ENCODE measurements around the gene PRELID2.
"Not testable (repeated sequence)": the region's sequence is repeated elsewhere in the genome, so short reads cannot be mapped to it uniquely, and the experiment has no call there.

Gene PRELID2

DNA sequence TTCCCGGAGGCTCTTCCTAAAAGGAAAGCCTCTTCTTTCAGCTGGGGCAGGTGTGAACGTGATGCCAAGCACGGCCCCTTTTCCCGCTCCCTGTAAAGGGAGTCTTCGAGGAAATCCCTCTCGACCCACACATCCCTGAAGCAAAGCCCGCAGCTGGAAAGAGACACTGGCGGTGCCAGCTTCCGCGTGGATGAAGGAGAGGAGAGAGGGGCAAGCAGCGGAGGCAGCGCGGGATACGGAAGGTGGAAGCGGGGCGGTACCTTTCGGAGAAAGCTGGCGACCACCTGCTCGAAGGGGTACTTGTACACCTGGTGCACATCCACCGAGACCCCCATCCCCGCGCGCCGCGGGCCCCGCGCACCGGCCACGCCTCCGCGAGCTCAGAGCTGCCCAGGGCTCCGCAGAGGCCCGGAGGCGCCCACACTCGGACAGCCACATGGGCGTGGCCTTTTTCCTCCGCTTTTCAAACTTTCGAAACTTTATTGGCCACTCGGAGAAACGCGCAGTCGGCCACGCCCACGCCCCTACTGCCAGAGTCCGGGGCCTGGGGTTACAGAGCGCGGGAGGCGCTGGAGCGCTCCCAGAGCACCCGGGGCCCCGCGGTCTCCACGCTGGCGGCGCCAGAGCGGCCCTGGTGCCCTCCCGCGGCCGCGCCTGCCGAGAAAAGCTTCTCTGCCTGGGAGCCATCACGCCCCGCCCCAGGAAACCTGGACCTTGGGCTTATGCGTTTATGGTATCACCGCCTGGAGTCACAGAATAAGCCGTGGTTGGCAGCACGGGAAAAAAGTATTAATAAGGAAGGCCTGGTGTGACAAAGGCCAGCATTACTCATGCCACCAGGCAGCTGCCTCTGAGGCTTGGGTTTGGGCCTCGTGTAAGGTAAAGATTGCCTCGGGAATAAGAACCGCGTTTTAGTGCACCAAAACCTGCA lies at the start of gene PRELID2:
Gene PRELID2 (minus strand): TSS at position 426 of the 931 bp plus-strand sequence. CDS start 91 bp downstream, at position 335.
- DNase-seq: no peak

DNA sequence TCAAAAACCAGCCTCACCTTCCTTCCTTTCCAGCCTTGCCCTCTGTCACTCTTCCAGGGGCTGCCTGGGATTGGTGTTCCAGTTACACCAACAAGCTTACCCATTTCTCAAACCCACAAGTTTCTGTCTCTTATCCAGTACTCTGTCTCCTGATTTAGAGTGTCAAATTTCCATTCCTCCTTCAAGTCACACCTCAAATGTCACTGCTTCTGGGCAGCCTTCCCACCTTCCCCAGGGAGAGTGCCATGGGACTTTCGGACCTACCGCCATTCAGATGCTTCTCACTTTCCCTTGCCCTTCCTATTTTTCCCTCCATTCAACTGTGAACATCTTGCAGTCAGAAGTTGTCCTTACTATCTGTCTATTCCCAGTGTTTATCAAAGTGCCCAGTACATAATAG lies 39.6 kb upstream of the PRELID2 start:
- DNase-seq: no peak

DNA sequence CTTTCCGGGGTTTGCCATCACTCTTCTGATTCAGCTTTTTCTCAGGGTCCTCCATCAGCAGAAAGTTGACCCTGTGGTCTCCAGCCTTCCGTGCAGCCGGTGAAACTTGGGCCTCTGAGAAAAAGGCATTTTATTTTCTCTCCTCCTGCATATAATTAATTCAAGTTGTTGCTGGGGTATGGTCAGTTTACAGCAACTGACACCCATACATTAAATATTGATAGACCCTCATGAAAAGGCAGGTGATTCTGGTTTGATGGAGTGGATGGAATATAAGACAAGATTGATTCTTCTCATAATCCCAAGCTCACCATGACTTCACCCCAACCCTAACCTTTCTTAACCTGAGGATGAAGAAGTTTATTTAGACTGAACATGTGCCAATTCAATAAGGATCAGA lies 37.8 kb upstream of the PRELID2 start, which contains the start of gene GRXCR2:
Gene GRXCR2 (minus strand): TSS at position 101 of the 400 bp plus-strand sequence. CDS start 46 bp downstream, at position 55.
- DNase-seq: no peak

DNA sequence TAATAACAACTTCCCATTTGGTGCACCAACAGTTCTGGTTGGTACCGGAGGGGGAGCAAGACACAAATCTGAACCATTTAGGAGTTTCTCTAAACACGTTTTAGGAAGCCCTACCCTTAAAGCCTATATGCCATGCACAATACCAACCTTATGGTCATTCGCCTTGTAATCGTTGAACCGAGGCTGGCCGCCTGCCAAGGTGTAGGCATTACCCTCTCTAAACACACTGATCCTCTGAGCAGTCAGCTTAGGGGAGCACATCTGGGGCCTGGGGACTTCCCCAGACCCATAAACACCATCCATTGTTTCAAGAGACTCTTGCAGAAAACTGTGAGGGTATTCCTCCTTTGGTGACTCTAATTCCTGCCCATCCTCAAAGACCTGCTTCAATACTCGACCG lies 37.3 kb upstream of the PRELID2 start:
- DNase-seq: no peak

DNA sequence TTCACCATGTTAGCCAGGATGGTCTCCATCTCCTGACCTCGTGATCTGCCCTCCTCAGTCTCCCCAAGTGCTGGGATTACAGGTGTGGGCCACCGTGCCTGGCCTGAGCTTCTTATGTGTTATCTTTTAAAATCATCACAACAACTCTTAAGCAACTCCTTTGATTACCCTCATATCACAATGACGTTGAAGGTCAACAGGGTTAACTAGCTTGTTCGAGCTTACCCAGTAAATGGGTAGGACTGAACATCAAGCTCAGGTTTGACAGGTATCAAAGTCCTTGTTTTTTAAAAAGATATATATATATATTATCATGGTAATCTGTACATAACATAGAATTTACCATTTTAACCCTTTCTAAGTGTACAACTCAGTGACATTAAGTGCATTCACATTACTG lies 34.6 kb upstream of the PRELID2 start:
- DNase-seq: no peak

DNA sequence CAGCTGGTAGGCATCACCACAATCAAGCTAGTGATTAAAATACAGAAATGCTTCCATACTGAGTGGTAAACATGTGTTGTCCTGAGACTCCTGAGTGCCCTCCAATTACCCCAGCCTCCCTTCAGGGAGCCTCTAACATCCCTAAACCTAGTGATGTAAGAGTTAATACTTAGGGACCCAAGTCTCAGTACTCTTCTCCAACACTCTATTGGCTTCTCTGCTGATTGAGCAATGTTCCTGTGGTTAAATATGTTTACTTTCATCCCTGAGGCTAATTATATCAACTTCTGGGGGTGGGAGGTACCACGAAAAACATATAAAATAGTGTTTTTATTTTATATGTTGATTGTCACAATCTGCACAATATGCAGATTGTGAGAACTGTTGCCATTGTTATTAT lies 32.7 kb upstream of the PRELID2 start:
- no peak for DNase-seq

DNA sequence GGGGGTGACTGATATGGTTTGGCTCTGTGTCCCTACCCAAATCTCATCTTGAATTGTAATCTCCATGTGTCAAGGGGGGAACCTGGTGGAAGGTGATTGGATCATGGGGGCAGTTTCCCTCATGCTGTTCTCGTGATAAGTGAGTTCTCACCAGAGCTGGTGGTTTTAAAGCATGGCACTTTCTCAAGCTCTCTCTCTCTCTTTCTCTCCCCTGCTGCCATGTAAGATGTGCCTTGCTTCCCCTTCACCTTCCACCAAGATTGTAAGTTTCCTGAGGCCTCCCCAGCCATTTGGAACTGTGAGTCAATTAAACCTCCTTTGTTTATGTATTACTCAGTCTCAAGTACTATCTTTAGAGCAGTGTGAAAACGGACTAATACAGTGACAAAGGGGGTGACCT lies 29.3 kb upstream of the PRELID2 start:
- not testable (repeated sequence) for DNase-seq

DNA sequence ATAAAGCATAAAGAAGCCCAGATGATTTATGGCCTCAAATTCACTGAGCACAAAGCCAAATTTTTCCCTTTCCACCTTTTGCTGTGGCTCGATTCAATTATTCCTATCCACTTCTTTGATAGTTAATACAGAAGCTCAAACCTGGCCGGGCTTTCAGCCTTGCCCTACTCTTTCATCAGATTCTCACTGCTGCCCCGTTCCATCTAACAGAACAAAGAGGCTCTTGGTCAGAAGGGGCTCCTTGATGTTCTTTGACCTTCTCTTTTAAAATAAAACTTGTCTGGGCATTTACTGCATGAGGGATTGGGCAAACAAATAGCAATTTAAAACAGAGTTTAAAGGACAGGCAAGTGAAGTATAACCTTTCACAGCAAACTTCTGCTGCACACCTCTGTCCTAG lies 27.9 kb upstream of the PRELID2 start:
- DNase-seq: no peak

DNA sequence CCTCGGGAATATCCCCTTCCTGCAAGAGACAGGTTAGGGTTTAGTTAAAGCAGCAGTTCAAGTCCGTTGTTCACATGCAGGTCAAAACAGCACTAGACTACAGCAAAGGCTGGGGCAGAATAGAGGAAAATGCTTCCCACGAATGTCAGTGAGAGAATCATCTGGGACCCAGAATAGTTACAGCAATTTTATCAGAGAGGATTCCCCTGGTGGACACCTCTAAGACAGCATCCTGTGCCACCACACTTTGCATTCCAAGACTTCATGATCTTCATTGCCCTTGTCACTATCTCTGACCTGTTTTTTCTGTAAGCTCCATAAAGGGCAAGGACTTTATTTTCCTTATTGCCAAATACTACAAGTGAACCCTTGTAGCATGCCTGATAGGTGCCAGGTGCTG lies 24.8 kb upstream of the PRELID2 start:
- DNase-seq: no peak

DNA sequence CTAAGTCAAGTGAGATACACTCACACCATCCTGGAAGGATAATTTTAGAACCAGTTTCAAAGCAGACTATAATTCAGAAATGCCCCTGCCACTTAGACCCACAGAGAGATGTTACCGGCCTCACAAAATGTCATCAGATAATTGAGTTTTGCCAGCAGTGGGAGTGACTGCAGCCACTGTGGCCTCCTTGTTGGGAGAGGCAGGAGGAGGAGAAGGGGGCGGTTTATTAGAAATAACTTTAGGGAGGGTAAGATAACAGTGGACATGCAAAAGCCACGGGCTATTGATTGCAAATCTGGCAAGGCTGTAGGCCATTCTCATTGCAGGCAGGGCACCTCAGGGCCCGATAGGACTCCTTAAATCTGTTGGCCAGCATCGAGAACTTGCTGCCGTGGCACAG lies 24.3 kb upstream of the PRELID2 start:
- no peak for DNase-seq

DNA sequence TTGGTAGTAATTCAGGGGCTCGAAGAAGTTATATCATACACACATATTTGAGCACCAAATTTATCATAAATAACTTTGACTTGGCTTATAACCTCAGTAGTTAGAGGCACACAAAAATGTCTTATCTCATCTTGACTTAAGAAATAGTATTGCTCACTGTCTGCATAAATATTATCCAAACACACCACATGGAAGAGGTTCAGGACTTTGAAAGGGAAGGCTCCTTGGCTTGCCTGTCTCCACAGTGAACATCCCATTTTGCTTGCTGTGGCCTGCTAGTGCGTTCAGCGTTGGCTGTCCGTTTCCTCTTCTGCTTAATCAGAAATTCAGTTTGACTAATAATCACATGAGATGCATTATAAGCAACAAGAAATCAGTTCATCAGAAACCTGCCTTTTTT lies 23.8 kb upstream of the PRELID2 start:
- no peak for DNase-seq

DNA sequence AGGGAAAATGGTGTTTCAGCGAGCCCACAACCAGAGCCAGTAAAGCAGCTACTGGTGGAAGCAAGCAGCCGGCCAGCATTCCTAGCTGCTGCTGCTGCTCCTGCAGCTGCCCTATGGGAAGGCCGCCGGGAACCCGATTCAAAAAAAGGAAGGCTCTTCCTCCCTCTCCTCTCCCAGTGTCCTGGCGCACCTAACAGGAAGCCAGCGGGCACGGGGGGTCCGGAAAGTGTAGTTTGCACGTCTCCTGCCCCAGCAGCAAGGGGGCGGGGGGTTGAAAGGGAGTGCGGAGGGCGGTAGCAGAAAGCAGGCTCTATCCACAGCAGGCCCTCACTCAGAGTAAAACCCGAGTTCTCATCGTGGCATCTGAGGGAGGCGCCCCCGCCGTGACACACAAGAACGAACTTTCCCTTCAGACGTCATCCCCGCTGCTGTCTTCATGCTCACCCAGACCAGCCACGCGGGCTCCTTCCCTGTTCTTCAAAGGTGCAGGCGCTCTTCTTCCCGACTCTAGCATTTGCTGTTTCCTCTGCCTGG lies 21.2 kb upstream of the PRELID2 start:
- DNase-seq: no peak

DNA sequence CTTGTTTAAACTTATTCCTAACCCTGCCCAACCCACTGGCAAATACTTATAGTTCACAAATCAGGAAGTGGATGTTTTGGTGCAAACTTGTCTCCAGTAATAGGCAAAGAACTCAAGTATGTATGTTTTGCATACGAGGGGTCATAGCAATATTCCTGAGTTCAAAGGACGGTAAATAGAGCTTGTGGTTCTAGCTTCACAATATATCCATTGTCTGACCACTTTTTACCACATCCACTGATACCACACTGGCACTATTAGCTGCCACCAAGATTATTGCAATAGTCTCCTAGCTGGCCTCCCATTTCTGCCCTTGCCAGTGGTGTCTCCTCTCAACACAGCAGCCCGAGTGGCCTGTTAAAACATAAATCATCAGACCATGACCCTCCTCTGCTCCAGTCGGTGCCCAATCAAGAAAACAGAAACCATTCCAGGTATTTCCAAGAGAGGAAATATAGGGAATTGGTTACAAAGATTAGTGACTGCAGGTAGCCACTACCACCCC lies 20.7 kb upstream of the PRELID2 start:
- DNase-seq: no peak

DNA sequence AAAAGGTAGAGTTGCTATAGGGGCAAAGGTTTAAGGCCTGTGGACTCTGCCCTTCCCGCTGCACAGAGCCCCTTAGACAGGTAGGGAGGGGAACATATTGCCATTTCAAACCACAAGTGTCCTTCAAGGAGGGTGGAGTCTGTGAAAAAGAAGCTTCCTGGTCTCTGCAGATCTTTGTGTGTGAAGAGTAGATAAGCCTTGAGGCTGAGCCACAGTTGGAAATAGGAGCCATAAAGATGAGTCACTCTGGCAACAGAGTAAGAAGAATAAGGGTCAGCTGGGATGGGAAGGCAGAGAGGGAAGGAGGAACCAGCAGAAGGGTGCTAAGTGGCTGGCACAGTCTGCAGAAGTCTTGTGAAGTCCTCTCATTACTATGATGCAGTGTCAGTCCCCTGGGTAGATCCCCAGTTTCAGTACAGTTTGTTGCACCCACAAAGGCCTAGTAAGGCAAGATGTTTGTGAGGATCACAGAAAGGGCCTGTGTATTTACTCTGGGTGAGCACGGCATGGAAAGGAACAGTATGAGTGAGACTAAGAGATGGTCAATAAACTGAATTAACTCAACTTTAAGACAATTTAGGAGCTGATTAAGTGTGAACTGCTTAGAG lies 19.6 kb upstream of the PRELID2 start:
- DNase-seq: no peak

DNA sequence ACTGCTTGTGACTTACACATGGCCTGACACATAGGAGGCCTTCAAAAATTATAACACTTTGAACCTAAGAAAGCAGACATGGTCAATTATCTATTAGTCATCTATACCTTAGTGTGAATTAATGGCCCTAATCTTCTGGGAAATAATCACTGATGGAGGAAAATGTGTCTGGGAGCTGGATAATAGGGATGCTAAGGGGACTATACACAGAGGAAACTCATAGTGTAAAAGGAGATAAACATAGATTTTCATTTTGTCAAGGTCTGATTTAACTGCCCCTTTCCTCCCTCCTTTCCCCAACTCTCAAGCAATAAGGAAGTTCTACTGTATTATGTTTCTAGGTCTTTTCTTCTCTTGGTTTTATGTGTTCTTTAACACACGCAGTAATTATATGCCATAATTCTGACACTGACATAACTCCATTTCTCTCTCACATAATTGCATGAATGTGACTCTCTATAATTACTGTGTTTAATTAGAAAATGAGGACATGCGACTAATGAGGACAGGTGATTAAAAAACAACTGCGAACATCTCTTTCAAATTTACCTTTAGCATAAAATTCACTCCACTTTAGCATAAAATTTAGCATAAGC lies 18.7 kb upstream of the PRELID2 start:
- no peak for DNase-seq

DNA sequence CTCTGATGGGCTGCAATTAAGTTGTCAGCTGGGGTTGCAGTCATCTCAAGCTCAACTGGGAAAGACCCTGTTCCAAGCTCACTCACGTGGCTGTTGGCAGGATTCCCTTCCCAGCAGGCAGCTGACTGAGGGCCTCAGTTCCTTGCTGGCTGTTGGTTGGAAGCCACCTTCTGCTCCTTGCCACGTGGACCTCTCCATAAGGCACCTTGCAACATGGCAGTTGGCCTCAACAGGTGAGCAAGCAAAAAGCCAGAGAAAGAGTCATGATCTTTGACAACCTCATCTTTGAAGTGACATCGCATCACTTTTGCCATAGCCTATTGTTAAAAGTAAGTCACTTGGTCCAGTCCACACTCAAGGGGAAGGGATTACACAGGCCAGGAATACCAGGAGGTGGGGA lies 17.8 kb upstream of the PRELID2 start:
- no peak for DNase-seq

DNA sequence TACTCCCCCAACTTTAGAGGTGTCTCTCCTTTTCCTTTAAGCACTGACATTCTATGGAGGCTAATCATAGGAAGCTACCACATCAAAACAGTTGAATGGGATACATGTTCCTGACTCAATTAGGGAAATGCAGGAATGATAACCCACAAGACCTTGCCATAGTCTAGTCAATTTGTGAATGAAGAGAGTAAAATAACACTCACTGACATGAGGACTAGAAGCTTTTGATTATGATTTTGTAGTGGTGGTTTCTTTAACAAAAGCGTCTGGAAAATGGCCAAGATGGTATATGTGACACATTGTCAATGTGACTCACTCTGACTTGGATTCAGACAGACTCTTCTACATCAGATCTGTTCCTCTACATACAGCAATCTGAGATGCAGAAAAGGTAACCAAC lies 13.7 kb upstream of the PRELID2 start:
- no peak for DNase-seq

DNA sequence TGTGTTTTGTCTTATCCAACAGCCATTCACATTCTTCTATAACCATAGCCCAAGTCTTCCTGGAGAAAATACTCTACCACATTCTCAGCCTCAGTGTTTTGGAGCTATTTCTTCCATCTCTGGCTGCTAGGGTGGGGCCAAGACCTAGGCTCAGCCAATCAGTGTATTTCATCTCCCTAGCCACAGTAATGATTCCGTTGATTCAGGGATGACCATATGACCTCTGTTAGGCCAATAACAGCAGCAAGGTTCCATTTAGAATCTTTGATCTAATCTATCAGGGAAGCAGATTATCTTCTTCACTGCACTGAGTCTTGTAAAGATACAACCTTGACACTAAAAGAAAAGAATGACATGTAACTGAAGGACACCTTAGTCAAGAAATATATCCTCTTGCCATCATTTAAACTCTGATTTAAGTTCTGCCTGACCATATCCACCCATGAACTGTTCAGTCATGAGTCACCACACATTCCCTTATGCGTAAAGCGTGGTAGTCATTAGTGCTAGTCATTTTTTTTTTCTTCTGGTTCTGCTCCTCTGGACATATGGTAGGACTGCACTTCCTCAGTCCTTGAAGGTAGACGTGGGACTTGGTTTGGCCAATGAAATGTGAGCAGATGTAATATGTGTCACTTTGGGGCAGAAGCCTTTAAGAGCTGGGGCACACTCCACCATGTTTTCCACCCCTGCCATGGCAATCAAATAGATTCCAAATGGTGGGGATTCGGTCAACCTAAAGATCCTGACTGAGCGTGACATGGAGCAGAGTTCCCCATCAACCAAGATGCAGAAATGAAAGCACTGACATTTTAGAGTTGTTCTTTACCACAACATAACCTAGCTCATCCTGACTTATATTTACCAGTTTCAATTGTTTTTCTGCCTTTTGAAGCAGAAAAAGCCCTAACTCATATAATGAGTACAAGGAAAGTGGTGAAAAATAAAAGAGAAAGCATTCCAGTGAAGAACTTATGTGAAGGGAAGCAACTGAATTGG lies 12.7 kb upstream of the PRELID2 start:
- no peak for DNase-seq

DNA sequence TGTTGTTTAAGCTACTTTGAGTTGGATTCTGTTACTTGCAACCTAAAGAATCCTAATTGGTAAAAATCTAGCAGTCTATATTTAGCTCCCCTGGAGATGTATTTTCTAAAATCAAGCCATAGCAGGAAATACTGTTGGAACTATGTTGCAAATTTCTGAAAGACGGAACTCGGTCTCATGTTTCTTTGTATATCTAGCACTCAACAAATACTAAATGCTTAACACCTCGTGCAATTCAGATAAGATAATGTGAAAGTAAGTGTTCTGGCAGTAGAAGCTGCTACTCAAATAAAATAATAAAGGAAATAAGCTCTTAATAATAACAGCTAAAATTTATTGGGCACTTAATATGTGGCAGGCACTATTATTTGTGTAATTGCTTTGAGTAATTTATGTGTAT lies 10.9 kb upstream of the PRELID2 start:
- DNase-seq: no peak

DNA sequence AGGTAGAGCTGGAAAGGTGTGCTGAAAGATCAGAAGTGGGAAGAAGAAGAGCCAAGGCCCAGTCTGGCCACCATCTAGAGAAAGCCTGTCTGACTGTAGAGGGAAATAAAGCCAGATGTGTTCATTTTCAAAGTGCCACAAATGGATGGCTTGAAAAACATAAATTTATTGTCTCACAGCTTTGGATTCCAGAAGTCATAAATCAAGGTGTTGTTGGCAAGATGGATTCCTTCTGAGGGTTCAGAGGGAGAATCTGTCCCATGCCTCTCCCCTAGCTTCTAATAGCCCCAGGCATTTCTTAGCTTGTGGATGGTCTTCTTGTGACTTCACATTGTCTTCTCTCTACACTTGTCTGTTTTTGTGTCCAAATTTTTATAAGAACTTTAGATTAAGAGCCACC lies 6.2 kb upstream of the PRELID2 start:
- no peak for DNase-seq

DNA sequence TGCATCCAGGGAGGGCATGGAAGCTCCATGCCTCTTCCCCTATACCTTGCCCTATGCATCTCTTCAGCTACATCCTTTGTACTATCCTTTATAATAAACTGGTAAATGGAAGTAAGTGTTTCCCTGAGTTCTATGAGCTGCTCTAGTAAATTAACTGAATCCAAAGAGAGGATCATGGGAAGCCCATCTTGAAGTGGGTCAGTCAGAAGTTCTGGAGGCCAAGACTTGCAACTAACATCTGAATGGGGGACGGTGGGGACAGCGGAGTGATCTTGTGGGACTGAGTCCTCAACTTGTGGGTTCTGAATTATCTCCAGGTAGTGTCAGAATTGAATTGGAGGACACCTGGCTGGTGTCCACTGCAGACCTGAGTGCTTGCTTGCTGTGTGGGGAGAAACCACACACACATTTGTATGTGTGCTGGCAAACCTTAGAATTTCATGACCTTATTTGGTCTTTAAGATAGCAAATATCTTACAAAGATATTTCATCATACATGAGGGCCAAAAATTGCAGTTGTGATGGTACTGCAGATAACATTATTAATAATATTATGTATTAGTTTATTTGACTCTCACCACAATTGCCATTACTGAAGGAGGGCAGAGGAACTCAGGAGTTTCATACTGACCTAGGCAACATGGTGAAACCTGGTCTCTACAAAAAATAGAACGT lies 5.5 kb upstream of the PRELID2 start:
- no peak for DNase-seq

DNA sequence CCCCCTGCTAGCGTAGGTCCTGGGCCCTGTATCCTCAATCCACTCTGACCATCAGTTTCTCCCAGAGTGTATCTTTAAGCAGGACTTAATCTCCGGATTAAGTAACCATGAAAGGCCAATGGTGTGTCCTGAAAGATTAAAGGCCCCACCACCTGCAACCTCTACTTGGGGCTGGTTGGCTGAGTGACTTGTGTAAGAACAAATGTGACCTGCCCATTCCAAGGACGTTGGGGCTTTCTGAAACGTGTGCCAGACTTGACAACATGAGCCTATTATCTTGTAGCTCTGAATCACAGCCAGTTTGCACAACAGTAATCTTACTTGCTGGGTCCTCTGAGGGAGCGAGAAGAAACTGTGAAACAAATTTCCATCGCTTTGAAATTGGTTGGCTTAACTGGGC lies 3.1 kb upstream of the PRELID2 start:
- no peak for DNase-seq

All from NCI-H1417 treated with DMSO at 0.1 percent for 48 hours (cell line).